IMR-90 (cell line): ENCODE data around the gene LGALSL. TPM values are rescaled to one million over a fixed set of nuclear protein-coding genes. Genes with fewer than 3 reads are reported as not detected.

Experiments used
- ATAC-seq: fragments of 200-7000 bp; cut with Tn5 transposase; 2 replicates; pipeline ENCODE4 v1.9.1; 2020; ENCODE audit warnings: low read depth, mild to moderate bottlenecking, moderate library complexity
- BruUV-seq: library from RNA; stranded (reverse); fragments of 400-500 nt; replicated peaks from 2 replicates; lab custom pipeline; 2021; lab: Mats Ljungman, UMichigan
- CTCF ChIA-PET: fragments of 300-600 bp; formaldehyde crosslinking; extraction: SDS; loops from one replicate; lab custom pipeline; 2021; ENCODE audit warnings: antibody characterized with exemption; lab: Yijun Ruan, JAX
- POLR2A ChIA-PET: fragments of 300-600 bp; sonication (Branson Sonifier 250); formaldehyde crosslinking; loops from one replicate; lab custom pipeline; 2022; ENCODE audit warnings: antibody characterized with exemption; ENCODE audit not compliant: unreplicated experiment; lab: Charles Lee
- DNase-seq: peaks from one replicate; pipeline ENCODE4 v3.0.0; 2013
- H2AFZ ChIP-seq: replicated peaks from 2 replicates; pipeline ENCODE3; 2013; ENCODE audit warnings: low read length, mild to moderate bottlenecking; ENCODE audit not compliant: poor library complexity
- H2AK5ac ChIP-seq: 2 replicates; pipeline ENCODE4 v1.6.1; 2013; ENCODE audit warnings: low read depth, low read length, inconsistent platforms
- H2AK9ac ChIP-seq: replicated peaks from 2 replicates; pipeline ENCODE3; 2013; ENCODE audit warnings: mild to moderate bottlenecking, low read depth, low read length, moderate library complexity; ENCODE audit not compliant: poor library complexity
- H2BK120ac ChIP-seq: 2 replicates; pipeline ENCODE4 v1.6.1; 2013; ENCODE audit warnings: low read depth, low read length, inconsistent platforms
- H2BK15ac ChIP-seq: 3 replicates; pipeline ENCODE4 v1.6.1; 2013; ENCODE audit warnings: low read depth, low read length, inconsistent platforms
- H2BK20ac ChIP-seq: 2 replicates; pipeline ENCODE4 v1.6.1; 2013; ENCODE audit warnings: low read depth, mild to moderate bottlenecking, inconsistent platforms, low read length, moderate library complexity
- H2BK5ac ChIP-seq: 2 replicates; pipeline ENCODE4 v1.6.1; 2013; ENCODE audit warnings: mild to moderate bottlenecking, low read depth, low read length, inconsistent platforms; ENCODE audit not compliant: poor library complexity, severe bottlenecking
- H3K14ac ChIP-seq: replicated peaks from 2 replicates; pipeline ENCODE4 v1.6.1; 2013; ENCODE audit warnings: low read depth, low read length, inconsistent platforms
- H3K18ac ChIP-seq: 2 replicates; pipeline ENCODE4 v1.6.1; 2013; ENCODE audit warnings: low read depth, low read length, control low read depth
- H3K23ac ChIP-seq: 2 replicates; pipeline ENCODE4 v1.6.1; 2013; ENCODE audit warnings: low read depth, low read length, inconsistent platforms
- H3K27ac ChIP-seq: 2 replicates; pipeline ENCODE4 v1.5.1; 2013; ENCODE audit warnings: mild to moderate bottlenecking, control low read depth, low read length; ENCODE audit not compliant: insufficient read depth
- H3K27me3 ChIP-seq: 2 replicates; pipeline ENCODE4 v1.6.1; 2013; ENCODE audit warnings: low read length; ENCODE audit not compliant: control insufficient read depth, insufficient read depth
- H3K36me3 ChIP-seq: 2 replicates; pipeline ENCODE4 v1.6.1; 2013; ENCODE audit warnings: low read length, mixed read lengths; ENCODE audit not compliant: control insufficient read depth, insufficient read depth
- H3K4ac ChIP-seq: 2 replicates; pipeline ENCODE4 v1.6.1; 2013; ENCODE audit warnings: low read depth, low read length, inconsistent platforms
- H3K4me1 ChIP-seq: 2 replicates; pipeline ENCODE4 v1.6.1; 2013; ENCODE audit warnings: low read length, mixed read lengths; ENCODE audit not compliant: control insufficient read depth, insufficient read depth
- H3K4me2 ChIP-seq: 2 replicates; pipeline ENCODE4 v1.6.1; 2013; ENCODE audit warnings: low read depth, mild to moderate bottlenecking, control low read depth, low read length, moderate library complexity
- H3K4me3 ChIP-seq: 2 replicates; pipeline ENCODE4 v1.5.1; 2013; ENCODE audit warnings: low read depth, mild to moderate bottlenecking, control low read depth, low read length, moderate library complexity; ENCODE audit not compliant: insufficient read depth
- H3K56ac ChIP-seq: 2 replicates; pipeline ENCODE4 v1.6.1; 2013; ENCODE audit warnings: low read length, inconsistent platforms; ENCODE audit not compliant: insufficient read depth; ENCODE audit errors: extremely low read depth
- H3K79me1 ChIP-seq, 2 experiments: 2 replicates each; pipeline ENCODE4 v1.6.1; 2013; ENCODE audit warnings: low read length in 2 of 2, inconsistent platforms in 1 of 2, low read depth in 1 of 2
- H3K9ac ChIP-seq: 2 replicates; pipeline ENCODE4 v1.6.1; 2013; ENCODE audit warnings: low read depth, low read length, control low read depth
- H3K9me1 ChIP-seq: 2 replicates; pipeline ENCODE4 v1.6.1; 2013; ENCODE audit warnings: low read length, inconsistent platforms; ENCODE audit not compliant: insufficient read depth
- H3K9me3 ChIP-seq: 2 replicates; pipeline ENCODE4 v1.6.1; 2013; ENCODE audit warnings: low read length; ENCODE audit not compliant: control insufficient read depth, insufficient read depth
- H4K20me1 ChIP-seq: 2 replicates; pipeline ENCODE4 v1.6.1; 2013; ENCODE audit warnings: low read length, inconsistent platforms; ENCODE audit not compliant: insufficient read depth
- H4K5ac ChIP-seq: 2 replicates; pipeline ENCODE4 v1.6.1; 2013; ENCODE audit warnings: mild to moderate bottlenecking, low read depth, low read length, control low read depth
- H4K8ac ChIP-seq, 2 experiments: 2 replicates each; pipeline ENCODE4 v1.6.1; 2013; ENCODE audit warnings: low read depth in 2 of 2, low read length in 2 of 2, control low read depth in 1 of 2, inconsistent platforms in 1 of 2
- H4K91ac ChIP-seq: 2 replicates; pipeline ENCODE4 v1.6.1; 2013; ENCODE audit warnings: low read depth, low read length, inconsistent platforms; ENCODE audit not compliant: insufficient read depth
- MAZ ChIP-seq: IDR thresholded peaks from 2 replicates; pipeline ENCODE4 v1.6.1; 2012; ENCODE audit warnings: low read depth, mild to moderate bottlenecking, low read length, improper control_type of control experiment, moderate library complexity, borderline replicate concordance
- SMC3 ChIP-seq: fragments of 150-350 bp; IDR thresholded peaks from 2 replicates; pipeline ENCODE4 v1.6.1; 2016; ENCODE audit warnings: low read depth, mild to moderate bottlenecking, antibody characterized with exemption, low read length, moderate library complexity
- WGBS, 2 experiments: methylation state at CpG; one replicate each; pipeline versions ENCODE4 v1.1.5 to v1.1.7; 2013; ENCODE audit warnings: missing lambda C conversion rate in 2 of 2; ENCODE audit not compliant: insufficient read length in 1 of 2; ENCODE audit errors: extremely low coverage in 2 of 2; 5-methylcytosine and 5-hydroxymethylcytosine counted together
- dilution Hi-C: fragments of 300-500 bp; cut with HindIII; formaldehyde crosslinking; loops from one replicate; pipeline ENCODE4 v1.14.3; 2018; ENCODE audit warnings: low sequenced_read_pairs; ENCODE audit not compliant: unreplicated experiment
- in situ Hi-C: fragments of 300-500 bp; cut with MboI; formaldehyde crosslinking; loops from 3 replicates; pipeline ENCODE4 v1.14.3; 2019; ENCODE audit warnings: low sequenced_read_pairs, inconsistent platforms, mixed read lengths
- intact Hi-C: fragments of 100-400 bp; cut with micrococcal nuclease; formaldehyde crosslinking; loops from 2 replicates; pipeline ENCODE4 v1.10.0; 2022
- polyA plus RNA-seq, 3 experiments: library from polyadenylated mRNA; depleted of rRNA; stranded (reverse); fragments of >200 nt; gene quantifications; 2 replicates each; pipeline ENCODE4 v1.2.3, GENCODE V29; 2012; ENCODE audit warnings: low replicate concordance in 1 of 3
- total RNA-seq: library from RNA; depleted of rRNA; stranded (reverse); fragments of >200 nt; gene quantifications from 2 replicates; pipeline ENCODE4 v1.2.3, GENCODE V29; 2012

LGALSL gene
- total and polyA plus RNA-seq, 2 of the 4 experiments (the other 2 are of a cell fraction), result 0.86 to 2.9 TPM

DNA sequence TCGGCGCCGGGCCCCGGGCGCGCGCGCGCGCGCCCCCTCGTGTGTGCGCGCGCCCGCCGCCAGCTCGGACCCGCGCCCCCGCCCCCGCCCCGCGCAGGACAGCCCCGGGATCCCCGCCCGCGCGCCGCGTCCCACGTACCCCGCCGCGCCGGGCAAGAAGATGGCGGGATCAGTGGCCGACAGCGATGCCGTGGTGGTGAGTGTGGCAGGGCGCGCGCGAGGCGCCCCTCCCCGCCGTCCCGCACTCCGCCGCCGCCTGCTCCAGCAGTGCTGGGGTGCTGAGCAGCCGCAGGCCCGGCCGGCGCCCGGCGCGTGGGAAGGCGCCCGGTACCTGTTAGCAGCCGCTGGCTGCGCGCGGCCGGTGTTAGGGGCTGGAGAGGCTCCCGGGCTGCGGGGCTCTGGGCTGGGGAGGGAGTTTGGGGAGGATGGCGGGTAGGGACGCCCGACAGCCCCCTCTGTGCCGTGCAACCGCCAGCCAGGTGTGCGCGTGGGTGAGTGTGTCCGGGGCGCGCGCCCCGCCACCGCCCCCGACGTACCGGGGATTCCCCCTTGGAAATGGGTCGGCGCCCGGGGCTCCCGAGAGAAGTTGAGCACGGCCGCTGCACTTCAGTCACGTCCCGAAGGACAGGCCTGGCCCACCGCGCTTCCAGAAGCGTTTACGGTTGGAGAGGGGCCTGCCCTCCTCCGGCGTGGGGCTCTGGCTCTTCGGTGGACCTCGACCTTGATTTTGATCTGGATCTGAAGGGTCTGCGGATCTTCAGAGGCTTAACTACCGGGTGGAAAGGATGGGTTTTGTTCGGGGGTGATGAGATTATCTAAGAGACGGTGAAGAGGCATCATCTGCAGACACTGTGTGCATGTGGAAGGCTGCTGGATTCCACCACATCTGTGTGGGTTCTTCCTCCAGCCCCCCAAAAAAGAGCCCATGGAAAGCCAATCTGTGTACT lies 697 bp downstream of the LGALSL start:
- POLR2A ChIA-PET, result no interaction called here

More for the DNA sequence above, 697 bp downstream of the LGALSL start:
- H4K91ac ChIP-seq, result no peak overlapping the region
- no peak overlapping the region for H2AK5ac ChIP-seq
- no peak overlapping the region for H2BK15ac ChIP-seq
- no peak overlapping the region for H2BK120ac ChIP-seq
- no peak overlapping the region for H4K8ac ChIP-seq
- H2AK9ac ChIP-seq, result no peak overlapping the region
- peaks cover 12% of the 10 kb centered on the region for H3K27me3 ChIP-seq
- 0% methylated on average over 60 of the region's 103 CpGs; no CpG with 5 or more reads in 1 of the 2 experiments for WGBS, 2 experiments
- H3K23ac ChIP-seq, result no peak overlapping the region
- H3K36me3 ChIP-seq, result no peaks in the 10 kb centered on the region
- H3K14ac ChIP-seq, result no peak overlapping the region
- dilution Hi-C loops (no loop called here), in situ Hi-C loops (no loop called here), intact Hi-C loops (no loop called here)
- peak overlapping the region; percentile 69 for H3K4me3 ChIP-seq
- peaks cover 2% of the 10 kb centered on the region; the same call in 1 of the 2 replicates for H3K4me1 ChIP-seq
- H3K9ac ChIP-seq, result no peak overlapping the region
- H4K5ac ChIP-seq, result no peak overlapping the region
- CTCF ChIA-PET, result no interaction called here
- H3K27ac ChIP-seq, result no peak overlapping the region
- peak; percentile 36 for DNase-seq
- ATAC-seq, result peak; percentile 80
- BruUV-seq, result no TSS peak
- no peak overlapping the region for H3K4ac ChIP-seq
- H3K9me1 ChIP-seq, result no peaks in the 10 kb centered on the region
- TF ChIP-seq MAZ, result no peak; the same call in 1 of the 2 replicates
- TF ChIP-seq SMC3, result no peak
- H4K20me1 ChIP-seq, result no peaks in the 10 kb centered on the region
- H3K4me2 ChIP-seq, result peak overlapping the region; percentile 34; the same call in 1 of the 2 replicates
- H2AFZ ChIP-seq, result peak overlapping the region; percentile 88
- no peak overlapping the region for H3K18ac ChIP-seq
- H3K9me3 ChIP-seq, result no peaks in the 10 kb centered on the region
- no peaks in the 10 kb centered on the region for H3K79me1 ChIP-seq
- no peak overlapping the region for H3K56ac ChIP-seq
- no peak overlapping the region for H2BK20ac ChIP-seq
- no peak overlapping the region for H2BK5ac ChIP-seq
